WTC11 (cell line): ENCODE measurements around the gene YPEL4. TPM values are rescaled to one million over a fixed set of nuclear protein-coding genes. Genes with fewer than 3 reads are reported as not detected.

Experiments used
- ATAC-seq: fragments of 200-7000 bp; cut with Tn5 transposase; 2 replicates; pipeline ENCODE4 v1.10.0; 2021; ENCODE audit warnings: mild to moderate bottlenecking, moderate library complexity
- CTCF ChIA-PET: fragments of 300-600 bp; sonication (Branson Sonifier 250); formaldehyde crosslinking; loops from one replicate; lab custom pipeline; 2021; ENCODE audit warnings: antibody characterized with exemption; lab: Charles Lee
- POLR2A ChIA-PET: fragments of 350-600 bp; sonication (Branson Sonifier 250); formaldehyde crosslinking; loops from one replicate; lab custom pipeline; 2021; ENCODE audit warnings: antibody characterized with exemption; lab: Charles Lee
- DNase-seq: peaks from one replicate; pipeline ENCODE4 v3.0.0; 2021; ENCODE audit warnings: low spot score
- H3K27ac Mint-ChIP-seq: 2 replicates; pipeline ENCODE4 v1.8.0; 2021; ENCODE audit warnings: mixed read lengths
- H3K27me3 Mint-ChIP-seq: 2 replicates; pipeline ENCODE4 v1.8.0; 2021; ENCODE audit warnings: low read depth, mild to moderate bottlenecking, moderate library complexity, mixed read lengths
- H3K36me3 Mint-ChIP-seq: 2 replicates; pipeline ENCODE4 v1.8.0; 2021; ENCODE audit warnings: mixed read lengths
- H3K4me1 Mint-ChIP-seq: 2 replicates; pipeline ENCODE4 v1.8.0; 2022; ENCODE audit warnings: mixed read lengths
- H3K4me3 Mint-ChIP-seq: 2 replicates; pipeline ENCODE4 v1.8.0; 2021; ENCODE audit warnings: mild to moderate bottlenecking, moderate library complexity, mixed read lengths
- H3K9me3 Mint-ChIP-seq: 2 replicates; pipeline ENCODE4 v1.8.0; 2021; ENCODE audit warnings: mixed read lengths
- ATF1 ChIP-seq: sonication (generic); formaldehyde crosslinking; IDR thresholded peaks from 2 replicates; pipeline ENCODE4 v1.8.1; 2023; ENCODE audit warnings: mild to moderate bottlenecking, moderate library complexity, missing genetic modification reagents
- CREB1 ChIP-seq: sonication (generic); formaldehyde crosslinking; IDR thresholded peaks from 2 replicates; pipeline ENCODE4 v1.8.0; 2023; ENCODE audit warnings: mild to moderate bottlenecking, missing genetic modification reagents
- E2F4 ChIP-seq: sonication (generic); formaldehyde crosslinking; IDR thresholded peaks from 2 replicates; pipeline ENCODE4 v1.8.1; 2022; ENCODE audit warnings: low read depth, mild to moderate bottlenecking, moderate library complexity, missing genetic modification reagents, borderline replicate concordance
- EMX1 ChIP-seq: fragments of 250-450 bp; sonication (Bioruptor Pico); IDR thresholded peaks from 2 replicates; pipeline ENCODE4 v1.8.0; 2021; ENCODE audit warnings: mild to moderate bottlenecking
- ESRRA ChIP-seq: sonication (generic); formaldehyde crosslinking; IDR thresholded peaks from 2 replicates; pipeline ENCODE4 v1.8.1; 2022; ENCODE audit warnings: mild to moderate bottlenecking, missing genetic modification reagents, borderline replicate concordance
- GABPB1 ChIP-seq: sonication (generic); formaldehyde crosslinking; IDR thresholded peaks from 2 replicates; pipeline ENCODE4 v1.8.1; 2023; ENCODE audit warnings: mild to moderate bottlenecking, missing genetic modification reagents
- GRHL2 ChIP-seq: fragments of 250-450 bp; sonication (Bioruptor Pico); IDR thresholded peaks from 2 replicates; pipeline ENCODE4 v1.8.0; 2022; ENCODE audit warnings: mild to moderate bottlenecking, moderate library complexity; ENCODE audit not compliant: insufficient replicate concordance, severe bottlenecking
- MXD4 ChIP-seq: fragments of 250-450 bp; sonication (Bioruptor Pico); IDR thresholded peaks from 2 replicates; pipeline ENCODE4 v1.8.0; 2021; ENCODE audit warnings: mild to moderate bottlenecking, moderate library complexity, borderline replicate concordance
- MYBL2 ChIP-seq: sonication (generic); formaldehyde crosslinking; IDR thresholded peaks from 2 replicates; pipeline ENCODE4 v1.8.1; 2023; ENCODE audit warnings: mild to moderate bottlenecking, moderate library complexity, missing genetic modification reagents
- NR2C2 ChIP-seq: sonication (generic); formaldehyde crosslinking; IDR thresholded peaks from 2 replicates; pipeline ENCODE4 v1.8.0; 2022; ENCODE audit warnings: mild to moderate bottlenecking, missing genetic modification reagents
- PRRX2 ChIP-seq: fragments of 250-450 bp; sonication (Bioruptor Pico); IDR thresholded peaks from 2 replicates; pipeline ENCODE4 v1.8.0; 2021; ENCODE audit warnings: mild to moderate bottlenecking
- RELA ChIP-seq: sonication (generic); formaldehyde crosslinking; IDR thresholded peaks from 2 replicates; pipeline ENCODE4 v1.8.1; 2022; ENCODE audit warnings: missing genetic modification reagents, mild to moderate bottlenecking, borderline replicate concordance
- SMAD3 ChIP-seq: sonication (generic); formaldehyde crosslinking; IDR thresholded peaks from 2 replicates; pipeline ENCODE4 v1.8.0; 2022; ENCODE audit warnings: missing genetic modification reagents, mild to moderate bottlenecking, borderline replicate concordance
- SMAD4 ChIP-seq: sonication (generic); formaldehyde crosslinking; IDR thresholded peaks from 2 replicates; pipeline ENCODE4 v1.8.0; 2022; ENCODE audit warnings: mild to moderate bottlenecking, missing genetic modification reagents
- ZMAT4 ChIP-seq: fragments of 250-450 bp; sonication (Bioruptor Pico); IDR thresholded peaks from 2 replicates; pipeline ENCODE4 v1.9.0; 2021; ENCODE audit warnings: mild to moderate bottlenecking
- ZNF263 ChIP-seq: sonication (generic); formaldehyde crosslinking; IDR thresholded peaks from 2 replicates; pipeline ENCODE4 v1.8.1; 2022; ENCODE audit warnings: low read depth, mild to moderate bottlenecking, moderate library complexity, missing genetic modification reagents
- total RNA-seq: library from RNA; stranded (reverse); gene quantifications from 3 replicates; pipeline ENCODE4 v1.2.3, GENCODE V29; 2021
- TF ChIP-seq, protein P1 (sequence below): sonication (generic); formaldehyde crosslinking; IDR thresholded peaks from 2 replicates; pipeline ENCODE4 v1.8.0; 2023; ENCODE audit warnings: missing genetic modification reagents, mild to moderate bottlenecking, borderline replicate concordance
- TF ChIP-seq, protein P2 (sequence below): fragments of 250-450 bp; sonication (Bioruptor Pico); IDR thresholded peaks from 2 replicates; pipeline ENCODE4 v2.1.2; 2022; ENCODE audit warnings: mild to moderate bottlenecking, moderate library complexity
- TF ChIP-seq, protein P3 (sequence below): fragments of 250-450 bp; sonication (Bioruptor Pico); IDR thresholded peaks from 2 replicates; pipeline ENCODE4 v1.9.0; 2021; ENCODE audit warnings: mild to moderate bottlenecking, borderline replicate concordance
- TF ChIP-seq, protein P4 (sequence below): fragments of 250-450 bp; sonication (Bioruptor Pico); IDR thresholded peaks from 2 replicates; pipeline ENCODE4 v1.9.0; 2021; ENCODE audit warnings: moderate library complexity, mild to moderate bottlenecking, inconsistent platforms, borderline replicate concordance

Gene YPEL4
- total RNA-seq, 1 experiment from 2014 or later, result 0.15 TPM

GRCh38 chr11:57663975-57664374, 14.3 kb upstream of the YPEL4 start (continued):
- TF ChIP-seq, protein P1, sequence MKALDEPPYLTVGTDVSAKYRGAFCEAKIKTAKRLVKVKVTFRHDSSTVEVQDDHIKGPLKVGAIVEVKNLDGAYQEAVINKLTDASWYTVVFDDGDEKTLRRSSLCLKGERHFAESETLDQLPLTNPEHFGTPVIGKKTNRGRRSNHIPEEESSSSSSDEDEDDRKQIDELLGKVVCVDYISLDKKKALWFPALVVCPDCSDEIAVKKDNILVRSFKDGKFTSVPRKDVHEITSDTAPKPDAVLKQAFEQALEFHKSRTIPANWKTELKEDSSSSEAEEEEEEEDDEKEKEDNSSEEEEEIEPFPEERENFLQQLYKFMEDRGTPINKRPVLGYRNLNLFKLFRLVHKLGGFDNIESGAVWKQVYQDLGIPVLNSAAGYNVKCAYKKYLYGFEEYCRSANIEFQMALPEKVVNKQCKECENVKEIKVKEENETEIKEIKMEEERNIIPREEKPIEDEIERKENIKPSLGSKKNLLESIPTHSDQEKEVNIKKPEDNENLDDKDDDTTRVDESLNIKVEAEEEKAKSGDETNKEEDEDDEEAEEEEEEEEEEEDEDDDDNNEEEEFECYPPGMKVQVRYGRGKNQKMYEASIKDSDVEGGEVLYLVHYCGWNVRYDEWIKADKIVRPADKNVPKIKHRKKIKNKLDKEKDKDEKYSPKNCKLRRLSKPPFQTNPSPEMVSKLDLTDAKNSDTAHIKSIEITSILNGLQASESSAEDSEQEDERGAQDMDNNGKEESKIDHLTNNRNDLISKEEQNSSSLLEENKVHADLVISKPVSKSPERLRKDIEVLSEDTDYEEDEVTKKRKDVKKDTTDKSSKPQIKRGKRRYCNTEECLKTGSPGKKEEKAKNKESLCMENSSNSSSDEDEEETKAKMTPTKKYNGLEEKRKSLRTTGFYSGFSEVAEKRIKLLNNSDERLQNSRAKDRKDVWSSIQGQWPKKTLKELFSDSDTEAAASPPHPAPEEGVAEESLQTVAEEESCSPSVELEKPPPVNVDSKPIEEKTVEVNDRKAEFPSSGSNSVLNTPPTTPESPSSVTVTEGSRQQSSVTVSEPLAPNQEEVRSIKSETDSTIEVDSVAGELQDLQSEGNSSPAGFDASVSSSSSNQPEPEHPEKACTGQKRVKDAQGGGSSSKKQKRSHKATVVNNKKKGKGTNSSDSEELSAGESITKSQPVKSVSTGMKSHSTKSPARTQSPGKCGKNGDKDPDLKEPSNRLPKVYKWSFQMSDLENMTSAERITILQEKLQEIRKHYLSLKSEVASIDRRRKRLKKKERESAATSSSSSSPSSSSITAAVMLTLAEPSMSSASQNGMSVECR, result no peak
- TF ChIP-seq, all 79 proteins: peak for 0

GRCh38 chr11:57662893-57663292, 13.2 kb upstream of the YPEL4 start:
- Mint-ChIP-seq H3K27me3 (no peaks in the 10 kb centered on the region), H3K9me3 (no peaks in the 10 kb centered on the region), H3K4me1 (peaks cover 8% of the 10 kb centered on the region), H3K4me3 (no peak overlapping the region), H3K27ac (0 out of 2 replicates have a peak overlapping the region, but pooled peaks have one; percentile 19), H3K36me3 (peaks cover 28% of the 10 kb centered on the region)
- DNase-seq, result no peak
- no peak for ATAC-seq
- ChIA-PET POLR2A (interaction anchor here (0.6 kb wide), 1 partner anchor 135 kb away, joined by 5 read pairs; no protein-coding TSS in a partner anchor), CTCF (interaction anchor here (0.8 to 1.4 kb wide), 7 partner anchors 11 to 138 kb away, joined by 3 to 6 read pairs (median 4); no protein-coding TSS in a partner anchor)
- TF ChIP-seq MYBL2 (CRISPR knock-in tag) (no peak), E2F4 (no peak), NR2C2 (no peak), ZNF263 (CRISPR knock-in tag) (no peak), GRHL2 (no peak), ZMAT4 (CRISPR knock-in tag) (no peak), ESRRA (CRISPR knock-in tag) (no peak), GABPB1 (CRISPR knock-in tag) (no peak), MXD4 (CRISPR knock-in tag) (no peak), PRRX2 (no peak), EMX1 (no peak)
- TF ChIP-seq, protein P2, sequence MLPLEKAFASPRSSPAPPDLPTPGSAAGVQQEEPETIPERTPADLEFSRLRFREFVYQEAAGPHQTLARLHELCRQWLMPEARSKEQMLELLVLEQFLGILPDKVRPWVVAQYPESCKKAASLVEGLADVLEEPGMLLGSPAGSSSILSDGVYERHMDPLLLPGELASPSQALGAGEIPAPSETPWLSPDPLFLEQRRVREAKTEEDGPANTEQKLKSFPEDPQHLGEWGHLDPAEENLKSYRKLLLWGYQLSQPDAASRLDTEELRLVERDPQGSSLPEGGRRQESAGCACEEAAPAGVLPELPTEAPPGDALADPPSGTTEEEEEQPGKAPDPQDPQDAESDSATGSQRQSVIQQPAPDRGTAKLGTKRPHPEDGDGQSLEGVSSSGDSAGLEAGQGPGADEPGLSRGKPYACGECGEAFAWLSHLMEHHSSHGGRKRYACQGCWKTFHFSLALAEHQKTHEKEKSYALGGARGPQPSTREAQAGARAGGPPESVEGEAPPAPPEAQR, result no peak
- TF ChIP-seq, all 79 proteins: peak for 0

GRCh38 chr11:57659669-57660068, 10.0 kb upstream of the YPEL4 start:
- H3K36me3 Mint-ChIP-seq, result peaks cover 28% of the 10 kb centered on the region
- H3K4me3 Mint-ChIP-seq, result 0 out of 2 replicates have a peak overlapping the region, but pooled peaks have one; percentile 33
- no peak for TF ChIP-seq CREB1 (CRISPR knock-in tag)
- no peak for TF ChIP-seq RELA (CRISPR knock-in tag)
- TF ChIP-seq ZNF263 (CRISPR knock-in tag), result no peak
- TF ChIP-seq SMAD3 (CRISPR knock-in tag), result no peak
- TF ChIP-seq, protein P3, sequence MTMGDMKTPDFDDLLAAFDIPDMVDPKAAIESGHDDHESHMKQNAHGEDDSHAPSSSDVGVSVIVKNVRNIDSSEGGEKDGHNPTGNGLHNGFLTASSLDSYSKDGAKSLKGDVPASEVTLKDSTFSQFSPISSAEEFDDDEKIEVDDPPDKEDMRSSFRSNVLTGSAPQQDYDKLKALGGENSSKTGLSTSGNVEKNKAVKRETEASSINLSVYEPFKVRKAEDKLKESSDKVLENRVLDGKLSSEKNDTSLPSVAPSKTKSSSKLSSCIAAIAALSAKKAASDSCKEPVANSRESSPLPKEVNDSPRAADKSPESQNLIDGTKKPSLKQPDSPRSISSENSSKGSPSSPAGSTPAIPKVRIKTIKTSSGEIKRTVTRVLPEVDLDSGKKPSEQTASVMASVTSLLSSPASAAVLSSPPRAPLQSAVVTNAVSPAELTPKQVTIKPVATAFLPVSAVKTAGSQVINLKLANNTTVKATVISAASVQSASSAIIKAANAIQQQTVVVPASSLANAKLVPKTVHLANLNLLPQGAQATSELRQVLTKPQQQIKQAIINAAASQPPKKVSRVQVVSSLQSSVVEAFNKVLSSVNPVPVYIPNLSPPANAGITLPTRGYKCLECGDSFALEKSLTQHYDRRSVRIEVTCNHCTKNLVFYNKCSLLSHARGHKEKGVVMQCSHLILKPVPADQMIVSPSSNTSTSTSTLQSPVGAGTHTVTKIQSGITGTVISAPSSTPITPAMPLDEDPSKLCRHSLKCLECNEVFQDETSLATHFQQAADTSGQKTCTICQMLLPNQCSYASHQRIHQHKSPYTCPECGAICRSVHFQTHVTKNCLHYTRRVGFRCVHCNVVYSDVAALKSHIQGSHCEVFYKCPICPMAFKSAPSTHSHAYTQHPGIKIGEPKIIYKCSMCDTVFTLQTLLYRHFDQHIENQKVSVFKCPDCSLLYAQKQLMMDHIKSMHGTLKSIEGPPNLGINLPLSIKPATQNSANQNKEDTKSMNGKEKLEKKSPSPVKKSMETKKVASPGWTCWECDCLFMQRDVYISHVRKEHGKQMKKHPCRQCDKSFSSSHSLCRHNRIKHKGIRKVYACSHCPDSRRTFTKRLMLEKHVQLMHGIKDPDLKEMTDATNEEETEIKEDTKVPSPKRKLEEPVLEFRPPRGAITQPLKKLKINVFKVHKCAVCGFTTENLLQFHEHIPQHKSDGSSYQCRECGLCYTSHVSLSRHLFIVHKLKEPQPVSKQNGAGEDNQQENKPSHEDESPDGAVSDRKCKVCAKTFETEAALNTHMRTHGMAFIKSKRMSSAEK (CRISPR knock-in tag), result no peak
- TF ChIP-seq, protein P4, sequence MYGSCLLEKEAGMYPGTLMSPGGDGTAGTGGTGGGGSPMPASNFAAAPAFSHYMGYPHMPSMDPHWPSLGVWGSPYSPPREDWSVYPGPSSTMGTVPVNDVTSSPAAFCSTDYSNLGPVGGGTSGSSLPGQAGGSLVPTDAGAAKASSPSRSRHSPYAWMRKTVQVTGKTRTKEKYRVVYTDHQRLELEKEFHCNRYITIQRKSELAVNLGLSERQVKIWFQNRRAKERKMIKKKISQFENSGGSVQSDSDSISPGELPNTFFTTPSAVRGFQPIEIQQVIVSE, result no peak
- TF ChIP-seq ATF1, result no peak
- TF ChIP-seq SMAD4 (CRISPR knock-in tag), result no peak
- no peak for TF ChIP-seq EMX1
- H3K4me1 Mint-ChIP-seq, result peaks cover 8% of the 10 kb centered on the region
- peaks cover 21% of the 10 kb centered on the region for H3K27me3 Mint-ChIP-seq
- no peaks in the 10 kb centered on the region for H3K9me3 Mint-ChIP-seq
- ChIA-PET CTCF (no interaction called here), POLR2A (interaction anchor here (1.0 kb wide), 1 partner anchor 12 kb away, joined by 3 read pairs; no protein-coding TSS in a partner anchor)
- ATAC-seq (no peak), DNase-seq (no peak)
- H3K27ac Mint-ChIP-seq, result no peak overlapping the region
